Caco-2 (cell line): ENCODE data around the gene RHAG. TPM values are rescaled to one million over a fixed set of nuclear protein-coding genes. Genes with fewer than 3 reads are reported as not detected.

Experiments
- BruUV-seq: library from RNA; stranded (reverse); fragments of 400-500 nt; replicated peaks from 2 replicates; lab custom pipeline; 2021; lab: Mats Ljungman, UMichigan
- CTCF ChIA-PET: fragments of 300-600 bp; sonication (Branson Sonifier 250); formaldehyde crosslinking; loops from one replicate; lab custom pipeline; 2022; ENCODE audit warnings: antibody characterized with exemption; lab: Charles Lee
- POLR2A ChIA-PET: fragments of 300-600 bp; sonication (Branson Sonifier 250); formaldehyde crosslinking; loops from one replicate; lab custom pipeline; 2022; ENCODE audit warnings: antibody characterized with exemption; lab: Charles Lee
- DNase-seq, 2 experiments: peaks; one replicate each; pipeline versions ENCODE4 v3.0.0 to v3.0.0-alpha.2; 2020 to 2022
- H3K27me3 ChIP-seq: replicated peaks from 2 replicates; pipeline ENCODE4 v1.6.0; 2011; ENCODE audit warnings: low read length; ENCODE audit not compliant: control insufficient read depth, insufficient read depth
- H3K36me3 ChIP-seq: 2 replicates; pipeline ENCODE4 v1.5.1; 2011; ENCODE audit warnings: low read length; ENCODE audit not compliant: control insufficient read depth, insufficient read depth
- H3K4me1 ChIP-seq: fragments of 250-450 bp; sonication (Bioruptor Pico); 2 replicates; pipeline ENCODE4 v1.5.1; 2020; ENCODE audit warnings: mild to moderate bottlenecking
- H3K4me3 ChIP-seq: 2 replicates; pipeline ENCODE4 v1.5.1; 2011; ENCODE audit warnings: low read depth, mild to moderate bottlenecking, control low read depth, low read length
- H3K9me3 ChIP-seq: fragments of 250-450 bp; sonication (Bioruptor Pico); 2 replicates; pipeline ENCODE4 v1.5.1; 2020; ENCODE audit warnings: mild to moderate bottlenecking, moderate library complexity
- H3K27ac Mint-ChIP-seq: one replicate; pipeline ENCODE4 v1.8.0; 2022; ENCODE audit warnings: mixed read lengths; ENCODE audit not compliant: unreplicated experiment
- H3K27me3 Mint-ChIP-seq: one replicate; pipeline ENCODE4 v1.8.0; 2022; ENCODE audit warnings: mixed read lengths; ENCODE audit not compliant: insufficient read depth, unreplicated experiment
- H3K36me3 Mint-ChIP-seq: one replicate; pipeline ENCODE4 v1.8.0; 2022; ENCODE audit warnings: mild to moderate bottlenecking, mixed read lengths; ENCODE audit not compliant: insufficient read depth, unreplicated experiment
- H3K4me1 Mint-ChIP-seq: one replicate; pipeline ENCODE4 v1.8.0; 2022; ENCODE audit warnings: low read depth, mixed read lengths; ENCODE audit not compliant: unreplicated experiment
- H3K4me3 Mint-ChIP-seq: one replicate; pipeline ENCODE4 v1.8.0; 2022; ENCODE audit warnings: mild to moderate bottlenecking, moderate library complexity, mixed read lengths; ENCODE audit not compliant: unreplicated experiment
- H3K9me3 Mint-ChIP-seq: one replicate; pipeline ENCODE4 v1.8.0; 2022; ENCODE audit warnings: mixed read lengths; ENCODE audit not compliant: unreplicated experiment
- CTCF ChIP-seq, 2 experiments: fragments of 200-600 bp in 1 of 2; IDR thresholded peaks; 1 replicate in 1 of 2; 2 replicates in 1 of 2; pipeline versions ENCODE4 v1.5.1 to v1.8.0; 2011 to 2022; ENCODE audit warnings: antibody characterized with exemption in 1 of 2, control low read depth in 1 of 2, inconsistent platforms in 1 of 2, low read depth in 1 of 2, low read length in 1 of 2, mild to moderate bottlenecking in 1 of 2, moderate library complexity in 1 of 2; ENCODE audit not compliant: insufficient read depth in 1 of 2, severe bottlenecking in 1 of 2, unreplicated experiment in 1 of 2
- intact Hi-C: fragments of 100-400 bp; cut with micrococcal nuclease; formaldehyde crosslinking; loops from one replicate; pipeline ENCODE4 v1.10.0; 2022; ENCODE audit not compliant: unreplicated experiment
- total RNA-seq: library from RNA; stranded (reverse); gene quantifications from 2 replicates; pipeline ENCODE4 v1.2.3, GENCODE V29; 2022

The RHAG gene
- total RNA-seq, 1 experiment from 2014 or later: not detected

- intact Hi-C loops: no loop called here
- CTCF ChIA-PET: no interaction called here
Observed at GRCh38 chr6:49662231-49662891, 25.7 kb upstream of the RHAG start.

GRCh38 chr6:49653942-49654341, 17.3 kb upstream of the RHAG start:
- Histone ChIP-seq H3K36me3 (no peaks in the 10 kb centered on the region), H3K4me3 (no peak overlapping the region), H3K9me3 (no peaks in the 10 kb centered on the region), H3K27me3 (no peaks in the 10 kb centered on the region), H3K4me1 (no peaks in the 10 kb centered on the region)
- Mint-ChIP-seq H3K27me3 (peaks cover 12% of the 10 kb centered on the region), H3K9me3 (no peaks in the 10 kb centered on the region), H3K4me1 (no peaks in the 10 kb centered on the region), H3K27ac (no peak overlapping the region), H3K4me3 (no peak overlapping the region), H3K36me3 (no peaks in the 10 kb centered on the region)
- DNase-seq: no peak
- no TSS peak for BruUV-seq
- intact Hi-C loops: no loop called here
- ChIA-PET CTCF (no interaction called here), POLR2A (no interaction called here)
- TF ChIP-seq CTCF (IDR thresholded peaks at IDR 0.05; ENCODE audit: insufficient read depth in 1 of 2, low read depth in 1 of 2, low read length in 1 of 2, severe bottlenecking in 1 of 2, unreplicated experiment in 1 of 2): no peak

More at GRCh38 chr6:49662231-49662891, 25.7 kb upstream of the RHAG start:
- BruUV-seq: no TSS peak
- H3K4me3 Mint-ChIP-seq: no peak overlapping the region
- no peak overlapping the region for H3K27ac Mint-ChIP-seq
- H3K4me3 ChIP-seq: no peak overlapping the region
- no peaks in the 10 kb centered on the region for H3K27me3 ChIP-seq
- H3K9me3 Mint-ChIP-seq: no peaks in the 10 kb centered on the region
- H3K36me3 ChIP-seq: no peaks in the 10 kb centered on the region
- POLR2A ChIA-PET: no interaction called here
- no peaks in the 10 kb centered on the region for H3K36me3 Mint-ChIP-seq
- no peaks in the 10 kb centered on the region for H3K9me3 ChIP-seq
- DNase-seq: no peak
- H3K4me1 Mint-ChIP-seq: no peaks in the 10 kb centered on the region
- H3K27me3 Mint-ChIP-seq: no peaks in the 10 kb centered on the region
- no peak for TF ChIP-seq CTCF (IDR thresholded peaks at IDR 0.05; ENCODE audit: insufficient read depth in 1 of 2, low read depth in 1 of 2, low read length in 1 of 2, severe bottlenecking in 1 of 2, unreplicated experiment in 1 of 2)
- H3K4me1 ChIP-seq: peaks cover 5% of the 10 kb centered on the region

- peaks cover 12% of the 10 kb centered on the region for H3K27me3 Mint-ChIP-seq
- H3K27ac Mint-ChIP-seq: no peak overlapping the region
- intact Hi-C loops: no loop called here
- ChIA-PET CTCF (no interaction called here), POLR2A (no interaction called here)
- no peak overlapping the region for H3K4me3 Mint-ChIP-seq
- Histone ChIP-seq H3K36me3 (no peaks in the 10 kb centered on the region), H3K27me3 (no peaks in the 10 kb centered on the region), H3K9me3 (no peaks in the 10 kb centered on the region), H3K4me3 (no peak overlapping the region), H3K4me1 (no peaks in the 10 kb centered on the region)
- no TSS peak for BruUV-seq
- H3K36me3 Mint-ChIP-seq: no peaks in the 10 kb centered on the region
- no peak for DNase-seq
- TF ChIP-seq CTCF (IDR thresholded peaks at IDR 0.05; ENCODE audit: insufficient read depth in 1 of 2, low read depth in 1 of 2, low read length in 1 of 2, severe bottlenecking in 1 of 2, unreplicated experiment in 1 of 2): no peak
- H3K9me3 Mint-ChIP-seq: no peaks in the 10 kb centered on the region
- H3K4me1 Mint-ChIP-seq: no peaks in the 10 kb centered on the region
Observed at GRCh38 chr6:49653438-49653837, 16.8 kb upstream of the RHAG start.
